HUES64 (cell line): ENCODE measurements around the gene ANKMY2.

Experiments used
- H3K27ac ChIP-seq: 2 replicates; pipeline ENCODE4 v1.7.0; 2013; ENCODE audit warnings: low read depth, low read length, inconsistent platforms
- H3K27me3 ChIP-seq: 2 replicates; pipeline ENCODE4 v1.6.1; 2013; ENCODE audit warnings: mild to moderate bottlenecking, low read length; ENCODE audit not compliant: insufficient read depth
- H3K36me3 ChIP-seq: 2 replicates; pipeline ENCODE4 v1.6.1; 2013; ENCODE audit warnings: mild to moderate bottlenecking, low read length; ENCODE audit not compliant: insufficient read depth
- H3K4me1 ChIP-seq: 2 replicates; pipeline ENCODE4 v1.6.1; 2013; ENCODE audit warnings: mild to moderate bottlenecking, low read length, moderate library complexity; ENCODE audit not compliant: insufficient read depth
- H3K4me3 ChIP-seq: 2 replicates; pipeline ENCODE4 v1.5.1; 2013; ENCODE audit warnings: mild to moderate bottlenecking, low read length, moderate library complexity
- H3K9ac ChIP-seq: 2 replicates; pipeline ENCODE4 v1.6.1; 2013; ENCODE audit warnings: mild to moderate bottlenecking, low read depth, low read length
- H3K9me3 ChIP-seq: 2 replicates; pipeline ENCODE4 v1.6.1; 2013; ENCODE audit warnings: low read depth, low read length; ENCODE audit not compliant: insufficient read depth
- WGBS: fragments of 150-250, 120-280 bp; methylation state at CpG from one replicate; pipeline ENCODE4 v1.1.7; 2013; ENCODE audit warnings: missing lambda C conversion rate; 5-methylcytosine and 5-hydroxymethylcytosine counted together

Gene ANKMY2

DNA sequence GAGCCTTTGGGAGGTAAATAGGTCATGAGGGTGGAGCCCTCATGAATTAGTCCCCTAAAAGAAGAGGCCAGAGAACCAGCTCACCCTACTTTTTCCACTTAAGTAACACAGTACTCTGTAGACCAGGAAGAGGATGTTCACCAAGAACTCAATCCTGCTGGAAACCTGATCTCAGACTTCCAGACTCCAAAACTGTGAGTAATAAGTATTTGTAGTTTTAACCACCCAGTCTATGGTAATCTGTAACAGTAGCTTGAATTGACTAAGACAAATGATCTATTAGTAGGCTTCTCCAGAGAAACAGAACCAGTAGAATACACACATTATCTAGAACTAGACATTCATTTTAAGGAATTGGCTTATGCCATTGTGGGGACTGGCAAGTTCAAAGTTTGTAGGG, 51.5 kb downstream of the ANKMY2 start:
- Histone ChIP-seq H3K27ac (no peak overlapping the region), H3K36me3 (no peaks in the 10 kb centered on the region), H3K9me3 (no peaks in the 10 kb centered on the region), H3K4me3 (no peak overlapping the region), H3K27me3 (no peaks in the 10 kb centered on the region), H3K4me1 (peaks cover 8% of the 10 kb centered on the region), H3K9ac (no peak overlapping the region)

DNA sequence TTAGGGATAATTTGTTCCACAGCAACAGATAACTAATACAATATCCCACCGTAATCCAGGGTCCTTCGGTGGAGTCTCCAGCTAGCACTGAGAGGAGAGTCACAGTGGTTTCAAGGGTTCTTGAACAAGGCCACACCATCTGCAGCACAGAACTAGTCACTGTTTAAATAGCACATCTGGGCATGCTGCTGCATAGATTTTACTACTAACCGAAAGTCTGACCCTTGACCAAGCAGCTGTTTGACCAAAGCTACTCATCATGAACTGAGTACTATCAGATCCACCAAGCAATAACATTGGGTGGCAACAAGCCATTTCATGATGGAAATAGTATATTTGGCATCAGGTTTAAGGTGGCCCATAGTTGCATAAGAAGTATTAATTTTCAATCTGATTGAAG, 53.2 kb downstream of the ANKMY2 start:
- no peaks in the 10 kb centered on the region for H3K9me3 ChIP-seq
- WGBS, result 81% methylated on average over 3 of the region's 3 CpGs
- H3K4me3 ChIP-seq, result no peak overlapping the region
- H3K27me3 ChIP-seq, result no peaks in the 10 kb centered on the region
- no peaks in the 10 kb centered on the region for H3K36me3 ChIP-seq
- peaks cover 3% of the 10 kb centered on the region; the same call in 1 of the 2 replicates for H3K4me1 ChIP-seq
- no peak overlapping the region for H3K27ac ChIP-seq
- H3K9ac ChIP-seq, result no peak overlapping the region

DNA sequence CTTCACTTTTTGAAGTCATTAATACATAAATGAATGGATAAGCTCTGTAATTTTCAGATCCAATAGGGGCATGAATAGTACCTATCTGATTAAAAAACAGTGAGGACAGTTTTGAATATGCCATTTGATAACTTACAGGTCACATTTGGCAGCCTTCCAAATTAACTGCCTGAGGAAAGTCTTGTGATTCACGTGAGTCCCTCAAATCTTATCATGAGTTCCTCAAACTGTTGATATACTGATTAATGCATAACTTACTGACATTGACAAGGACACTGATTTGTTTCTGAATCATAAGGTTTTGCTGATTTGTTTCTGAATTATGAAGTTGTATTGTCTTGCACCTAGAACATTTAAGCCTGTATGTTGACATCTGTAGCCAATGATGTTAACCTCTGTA, 55.1 kb downstream of the ANKMY2 start:
- Histone ChIP-seq H3K9me3 (no peaks in the 10 kb centered on the region), H3K27ac (no peak overlapping the region), H3K27me3 (no peaks in the 10 kb centered on the region), H3K36me3 (no peaks in the 10 kb centered on the region), H3K9ac (no peak overlapping the region), H3K4me1 (peaks cover 3% of the 10 kb centered on the region; the same call in 1 of the 2 replicates), H3K4me3 (no peak overlapping the region)
- 92% methylated on average over 1 of the region's 1 CpG for WGBS

DNA sequence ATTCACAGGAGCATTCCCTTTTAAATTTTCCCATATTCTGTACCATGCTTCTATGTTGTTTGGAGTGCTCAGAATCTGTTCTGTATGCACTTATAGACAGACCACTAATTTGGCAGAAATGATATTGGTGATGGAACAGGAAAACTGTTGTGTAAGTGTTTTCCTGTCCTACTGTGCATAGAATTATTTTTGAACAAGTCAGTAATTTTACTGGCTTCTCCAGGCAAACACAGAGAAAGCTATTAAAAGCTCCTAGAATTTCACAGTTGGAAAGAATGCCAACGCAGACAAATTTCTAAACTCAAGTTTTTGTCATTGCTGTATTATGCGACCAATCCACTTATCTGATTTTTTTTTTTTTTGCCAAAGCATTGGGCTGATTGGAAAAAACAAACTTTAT, 55.7 kb downstream of the ANKMY2 start:
- Histone ChIP-seq H3K36me3 (no peaks in the 10 kb centered on the region), H3K9ac (no peak overlapping the region), H3K4me1 (peaks cover 3% of the 10 kb centered on the region; the same call in 1 of the 2 replicates), H3K27ac (no peak overlapping the region), H3K27me3 (no peaks in the 10 kb centered on the region), H3K4me3 (no peak overlapping the region), H3K9me3 (no peaks in the 10 kb centered on the region)
- 89% methylated on average over 2 of the region's 2 CpGs for WGBS

DNA sequence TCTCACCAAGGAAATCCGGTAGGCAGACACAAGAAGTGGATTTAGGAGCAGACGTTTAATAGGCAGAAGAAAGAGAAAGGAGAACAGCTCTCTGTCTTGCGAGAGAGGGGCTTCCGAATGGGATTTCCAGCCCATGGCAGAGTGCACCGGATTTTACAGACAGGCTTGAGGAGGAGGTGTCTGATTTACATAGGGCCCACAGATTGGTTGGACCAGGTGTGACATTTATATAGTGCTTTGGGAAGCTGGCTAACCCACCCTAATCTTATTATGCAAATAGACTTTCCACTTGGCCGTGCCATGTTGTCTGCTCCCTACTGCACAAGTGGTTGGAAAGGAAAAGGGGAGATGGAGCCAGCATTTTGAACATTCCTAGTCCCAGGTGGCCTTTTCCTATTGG, 57.8 kb downstream of the ANKMY2 start:
- Histone ChIP-seq H3K9ac (no peak overlapping the region), H3K9me3 (no peaks in the 10 kb centered on the region), H3K4me3 (no peak overlapping the region), H3K36me3 (no peaks in the 10 kb centered on the region), H3K27ac (no peak overlapping the region), H3K27me3 (no peaks in the 10 kb centered on the region), H3K4me1 (peaks cover 3% of the 10 kb centered on the region; the same call in 1 of the 2 replicates)
- 64% methylated on average over 6 of the region's 6 CpGs for WGBS

DNA sequence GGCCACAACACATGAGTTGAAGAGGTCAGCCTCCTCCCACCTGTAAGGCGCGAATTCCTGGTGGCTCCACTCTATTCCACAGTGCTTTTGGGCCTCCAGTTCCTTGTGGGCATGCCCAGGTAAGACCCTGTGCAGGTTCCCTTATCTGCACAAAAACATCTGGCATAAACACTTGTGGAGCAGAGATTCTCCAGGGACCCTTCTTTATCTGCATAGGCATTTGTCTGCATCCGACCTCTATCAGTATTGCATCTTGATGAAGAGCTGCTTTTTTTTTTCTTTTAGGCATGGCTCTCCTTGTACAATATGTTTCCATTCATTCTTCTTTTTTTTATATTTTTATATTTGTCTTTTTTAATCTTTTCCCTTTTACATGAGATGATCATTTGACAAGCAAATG, 58.4 kb downstream of the ANKMY2 start:
- no peak overlapping the region for H3K27ac ChIP-seq
- H3K9me3 ChIP-seq, result no peaks in the 10 kb centered on the region
- H3K36me3 ChIP-seq, result no peaks in the 10 kb centered on the region
- no peak overlapping the region for H3K9ac ChIP-seq
- WGBS, result 94% methylated on average over 3 of the region's 3 CpGs
- no peaks in the 10 kb centered on the region for H3K27me3 ChIP-seq
- H3K4me3 ChIP-seq, result no peak overlapping the region
- H3K4me1 ChIP-seq, result peaks cover 3% of the 10 kb centered on the region; the same call in 1 of the 2 replicates

DNA sequence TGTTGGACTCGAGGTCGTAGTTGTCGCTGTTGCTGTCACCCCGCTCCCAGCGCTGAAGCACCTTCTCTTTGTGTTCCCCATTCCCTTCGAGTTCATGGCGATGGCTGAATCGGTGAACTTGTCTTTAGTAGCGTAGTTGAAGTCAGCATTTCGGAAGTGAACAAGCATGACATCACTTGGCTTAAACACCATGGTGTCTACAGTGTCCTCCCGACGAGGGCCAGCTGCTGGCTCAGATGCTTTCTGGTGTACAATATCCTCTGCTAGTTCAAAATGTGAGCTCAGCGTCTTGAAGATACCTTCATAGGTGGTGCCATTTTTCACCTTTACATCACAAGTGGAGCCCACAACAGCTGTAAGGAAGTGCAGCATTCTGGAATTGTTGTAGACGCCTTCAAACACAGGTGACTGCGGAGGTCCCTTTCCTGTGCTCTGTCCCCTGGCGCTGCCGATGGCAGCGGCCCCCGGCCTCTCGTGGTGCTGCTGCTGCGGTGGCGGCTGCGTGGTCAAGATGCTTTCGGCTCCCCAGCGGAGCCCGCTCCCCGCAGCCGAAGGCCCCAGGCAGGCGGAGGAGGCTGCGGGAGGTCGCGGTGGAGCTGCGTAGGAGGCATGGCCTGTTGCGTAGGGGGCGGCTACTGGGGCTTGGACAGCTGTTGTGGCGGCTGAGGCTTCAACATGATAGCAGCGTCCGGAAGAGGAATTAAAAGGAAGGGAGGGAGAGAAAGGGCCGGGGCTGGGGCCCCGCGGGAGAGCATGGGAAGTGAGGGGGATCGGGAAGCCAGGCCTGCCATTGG, 59.3 kb downstream of the ANKMY2 start:
- Histone ChIP-seq H3K27ac (no peak overlapping the region), H3K27me3 (no peaks in the 10 kb centered on the region), H3K36me3 (no peaks in the 10 kb centered on the region), H3K4me3 (no peak overlapping the region), H3K9ac (no peak overlapping the region), H3K9me3 (no peaks in the 10 kb centered on the region), H3K4me1 (peaks cover 3% of the 10 kb centered on the region; the same call in 1 of the 2 replicates)
- 95% methylated on average over 41 of the region's 42 CpGs for WGBS

DNA sequence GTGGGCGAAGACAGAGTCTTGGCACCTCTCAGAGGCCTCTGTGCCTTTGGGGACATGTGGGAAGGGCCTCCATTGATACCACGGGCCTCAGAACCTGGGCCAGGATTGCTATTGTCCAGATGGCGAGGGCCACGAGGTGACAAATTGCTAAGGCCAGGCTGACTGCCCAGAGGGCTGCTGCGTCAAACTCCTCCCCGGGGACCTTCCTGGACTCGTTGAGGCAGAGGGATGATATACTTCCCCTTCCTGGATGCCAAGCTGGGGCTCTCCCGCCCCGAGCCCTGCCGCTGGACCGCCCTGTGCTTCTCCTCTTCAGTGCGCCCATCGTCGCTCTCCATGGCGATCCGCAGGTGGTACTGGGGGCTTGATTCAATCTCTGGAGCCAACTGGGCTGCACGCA, 60.0 kb downstream of the ANKMY2 start:
- Histone ChIP-seq H3K4me3 (no peak overlapping the region), H3K9ac (no peak overlapping the region), H3K36me3 (no peaks in the 10 kb centered on the region), H3K27ac (no peak overlapping the region), H3K4me1 (peaks cover 3% of the 10 kb centered on the region; the same call in 1 of the 2 replicates), H3K9me3 (no peaks in the 10 kb centered on the region), H3K27me3 (no peaks in the 10 kb centered on the region)
- 96% methylated on average over 17 of the region's 17 CpGs for WGBS

DNA sequence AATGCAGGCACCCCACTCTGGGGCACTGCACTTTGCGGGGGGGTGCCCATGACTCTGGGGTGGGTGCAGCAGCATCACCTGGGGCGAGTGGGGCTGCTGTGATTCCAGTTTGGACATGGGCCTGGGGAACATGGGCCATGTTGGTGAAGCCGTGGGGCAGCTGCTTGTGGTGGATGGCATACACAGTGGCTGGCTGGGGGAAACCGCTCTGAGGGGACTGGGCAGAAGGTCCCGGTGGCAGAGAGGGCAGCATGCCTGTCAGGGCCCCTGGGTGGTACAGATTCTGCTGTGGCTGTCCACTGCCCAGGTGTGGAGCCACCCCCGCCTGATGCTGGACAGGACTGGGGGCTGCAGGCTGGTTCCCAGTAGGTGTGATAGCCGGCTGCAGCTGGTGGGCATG, 61.7 kb downstream of the ANKMY2 start:
- Histone ChIP-seq H3K4me3 (no peak overlapping the region), H3K27ac (no peak overlapping the region), H3K9ac (no peak overlapping the region), H3K27me3 (no peaks in the 10 kb centered on the region), H3K9me3 (no peaks in the 10 kb centered on the region), H3K4me1 (peaks cover 3% of the 10 kb centered on the region; the same call in 1 of the 2 replicates), H3K36me3 (no peaks in the 10 kb centered on the region)
- WGBS, result 90% methylated on average over 7 of the region's 7 CpGs

DNA sequence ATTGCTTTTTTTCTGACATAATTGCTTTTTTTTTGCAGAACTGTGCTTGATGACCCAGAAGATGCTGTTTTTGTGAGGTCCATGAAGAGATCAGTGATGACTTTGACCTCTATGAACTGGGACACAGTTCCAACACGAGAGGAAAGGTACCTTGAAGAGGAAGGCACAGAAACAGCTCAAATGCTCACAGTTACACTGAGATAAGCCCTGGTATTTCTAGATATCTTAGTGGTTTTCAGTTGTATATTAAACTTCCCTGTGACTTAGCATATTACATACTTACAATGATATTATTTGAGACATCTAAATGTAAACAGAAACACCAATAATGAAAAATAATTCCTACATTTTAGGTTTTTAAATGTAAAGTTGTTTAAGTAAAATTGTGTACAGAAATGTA, 64.3 kb downstream of the ANKMY2 start:
- no peak overlapping the region for H3K9ac ChIP-seq
- H3K4me3 ChIP-seq, result no peak overlapping the region
- no peaks in the 10 kb centered on the region for H3K9me3 ChIP-seq
- H3K27ac ChIP-seq, result no peak overlapping the region
- H3K4me1 ChIP-seq, result no peaks in the 10 kb centered on the region
- WGBS, result 75% methylated on average over 1 of the region's 1 CpG
- no peaks in the 10 kb centered on the region for H3K36me3 ChIP-seq
- no peaks in the 10 kb centered on the region for H3K27me3 ChIP-seq

DNA sequence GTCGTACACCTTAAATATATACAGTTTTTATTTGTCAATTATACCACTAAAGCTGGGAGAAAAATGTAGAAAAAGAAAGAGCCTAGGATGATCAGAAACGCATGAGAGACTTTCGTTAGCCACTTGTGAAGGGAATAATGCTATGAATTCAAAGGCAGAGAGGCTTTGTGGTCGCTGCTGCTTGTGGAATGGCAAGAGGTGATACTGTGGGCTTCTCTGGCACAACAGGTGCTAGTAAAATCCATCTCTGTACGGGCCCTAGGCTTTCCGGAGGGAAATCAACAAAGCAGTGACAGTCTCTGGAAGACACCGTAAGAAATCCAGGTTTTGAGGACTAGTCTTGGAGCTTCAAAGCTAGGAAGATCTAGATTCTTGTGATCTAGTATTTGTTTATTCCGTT, 66.3 kb downstream of the ANKMY2 start:
- WGBS, result 88% methylated on average over 7 of the region's 8 CpGs
- H3K9ac ChIP-seq, result no peak overlapping the region
- H3K4me3 ChIP-seq, result no peak overlapping the region
- H3K9me3 ChIP-seq, result no peaks in the 10 kb centered on the region
- no peaks in the 10 kb centered on the region for H3K36me3 ChIP-seq
- no peaks in the 10 kb centered on the region for H3K27me3 ChIP-seq
- no peaks in the 10 kb centered on the region for H3K4me1 ChIP-seq
- H3K27ac ChIP-seq, result no peak overlapping the region

DNA sequence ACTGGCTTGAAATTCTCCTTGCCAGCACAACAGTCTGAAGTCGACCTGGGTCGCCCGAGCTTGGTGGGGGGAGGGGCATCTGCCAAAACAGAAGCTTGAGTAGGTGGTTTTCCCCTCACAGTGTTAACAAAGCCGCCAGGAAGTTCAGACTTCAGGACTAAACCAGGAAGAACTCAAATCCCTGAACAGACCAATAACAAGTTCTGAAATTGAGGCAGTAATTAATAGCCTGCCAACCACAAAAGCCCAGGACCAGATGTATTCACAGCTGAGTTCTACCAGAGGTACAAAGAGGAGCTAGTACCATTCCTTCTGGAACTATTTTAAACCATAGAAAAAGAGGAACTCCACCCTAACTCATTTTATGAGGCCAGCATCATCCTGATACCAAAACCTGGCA, 73.6 kb downstream of the ANKMY2 start:
- no peaks in the 10 kb centered on the region for H3K9me3 ChIP-seq
- H3K4me3 ChIP-seq, result no peak overlapping the region
- H3K4me1 ChIP-seq, result no peaks in the 10 kb centered on the region
- H3K27me3 ChIP-seq, result no peaks in the 10 kb centered on the region
- H3K9ac ChIP-seq, result no peak overlapping the region
- no peak overlapping the region for H3K27ac ChIP-seq
- 71% methylated on average over 4 of the region's 4 CpGs for WGBS
- no peaks in the 10 kb centered on the region for H3K36me3 ChIP-seq
